NCI-H1417 (cell line): ENCODE results near the gene APOL4.
"Not testable (repeated sequence)": the region's sequence is repeated elsewhere in the genome, so short reads cannot be mapped to it uniquely, and the experiment has no call there.

Source experiments
- DNase-seq, 3 experiments: peaks; one replicate each; lab custom pipeline; 2025; lab: John Stamatoyannopoulos, UW

APOL4 gene

DNA sequence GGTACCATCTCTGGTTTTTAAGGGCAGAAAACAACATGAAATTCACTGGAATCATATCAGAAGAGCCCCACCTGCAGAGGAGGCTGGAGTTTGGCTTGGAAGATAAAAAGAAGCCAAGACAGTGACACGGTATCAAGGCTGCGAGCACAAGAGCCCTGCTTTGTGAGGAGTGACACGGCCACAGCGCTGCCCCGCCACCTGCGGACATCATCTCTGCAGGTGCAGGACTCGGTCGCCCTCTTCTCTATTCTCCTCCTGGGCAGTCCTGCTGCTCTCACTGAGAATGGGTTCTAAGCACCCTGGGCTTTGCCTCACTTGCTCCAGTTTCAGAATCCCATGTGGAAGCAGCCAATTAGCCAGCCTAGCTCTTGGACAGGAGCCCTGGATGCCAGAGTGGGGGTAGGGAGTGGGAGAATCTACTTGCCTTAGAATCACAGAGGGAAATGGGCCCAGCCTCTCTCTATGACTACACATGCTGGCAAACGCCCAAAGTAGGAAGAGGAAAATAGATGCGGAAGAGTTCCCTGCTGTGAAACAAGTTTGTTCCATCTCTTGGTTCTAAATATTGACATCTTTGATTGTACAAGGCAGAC lies 17.1 kb downstream of the APOL4 start:
- DNase-seq = peak in 2 of 3 experiments; percentile 30 to 62

DNA sequence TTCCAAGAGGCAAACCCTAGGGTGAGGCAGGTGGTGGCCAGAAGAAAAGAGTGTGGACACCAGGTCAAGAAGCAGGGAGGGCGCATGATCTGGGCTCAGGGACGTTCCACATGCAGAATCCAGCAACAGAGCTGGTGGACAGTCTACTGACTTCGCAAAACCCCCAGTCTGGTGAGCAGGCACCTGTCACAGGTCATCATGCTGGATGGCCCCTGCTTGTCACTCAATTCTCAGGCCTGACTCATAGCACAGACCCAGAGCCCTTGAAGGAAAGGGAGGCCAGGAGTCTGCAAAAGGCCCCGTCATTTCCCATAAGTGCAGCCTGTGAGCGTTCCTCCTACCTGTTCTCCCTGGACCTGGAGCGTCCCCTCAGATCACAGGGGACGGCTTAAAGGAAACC lies 18.2 kb downstream of the APOL4 start:
- DNase-seq = no peak

DNA sequence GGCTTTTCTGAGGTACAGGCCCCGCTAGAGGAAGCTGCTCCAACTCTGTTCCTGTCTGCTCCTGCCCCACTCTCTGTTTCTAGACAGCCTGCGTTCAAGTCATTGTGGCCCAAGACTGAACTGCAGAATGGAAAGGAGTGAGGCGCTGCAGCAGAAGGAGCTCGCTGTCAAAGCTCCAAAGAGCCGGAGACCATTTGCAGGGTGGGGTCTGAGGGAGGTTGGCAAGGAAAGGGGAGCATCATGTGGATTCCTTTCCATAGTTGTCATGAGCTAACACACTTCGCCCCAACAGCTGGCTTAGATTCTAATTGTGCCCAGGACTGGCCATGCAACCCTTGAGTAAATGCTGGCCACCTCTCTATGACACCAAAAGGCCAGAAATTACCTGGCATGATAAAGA lies 18.8 kb downstream of the APOL4 start:
- DNase-seq = no peak

DNA sequence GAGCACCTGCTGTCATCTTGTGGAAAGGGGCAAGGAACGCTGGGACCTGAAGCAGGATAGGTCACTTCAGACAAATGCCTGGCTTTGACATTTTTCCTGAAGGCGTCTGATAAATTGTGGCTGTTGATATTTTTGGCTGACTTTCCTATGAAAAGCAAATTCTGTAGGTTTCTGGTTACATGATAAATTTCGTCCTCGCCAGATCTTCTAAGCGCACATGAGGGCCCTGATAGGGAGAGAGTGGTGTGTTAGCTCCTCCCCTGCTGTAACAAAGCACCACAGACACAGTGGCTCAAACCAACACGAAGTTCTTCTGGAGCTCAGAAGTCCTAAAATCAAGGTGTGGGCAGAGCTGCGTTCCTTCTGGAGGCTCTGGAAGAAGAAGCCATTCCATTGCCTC lies 19.6 kb downstream of the APOL4 start:
- no peak for DNase-seq

DNA sequence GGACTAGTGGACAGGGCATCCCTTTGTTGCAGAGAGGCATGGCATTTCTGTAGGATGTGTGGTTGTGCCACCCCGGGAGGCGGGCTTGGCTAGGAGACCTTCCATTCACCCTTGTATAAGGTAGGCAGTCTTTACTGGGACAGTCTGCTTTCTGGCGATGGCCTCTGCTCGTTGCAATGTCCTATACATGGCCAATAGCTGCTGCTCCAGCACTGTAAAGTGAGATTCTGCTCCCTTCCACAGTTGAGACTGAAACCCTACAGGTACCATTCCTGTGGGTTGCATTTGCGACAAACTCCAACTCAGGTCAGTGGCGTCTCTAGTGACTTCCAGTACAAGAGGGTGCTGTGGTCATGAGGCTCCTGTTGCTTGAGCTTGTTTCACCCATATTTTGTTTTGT lies 20.7 kb downstream of the APOL4 start:
- no peak for DNase-seq

DNA sequence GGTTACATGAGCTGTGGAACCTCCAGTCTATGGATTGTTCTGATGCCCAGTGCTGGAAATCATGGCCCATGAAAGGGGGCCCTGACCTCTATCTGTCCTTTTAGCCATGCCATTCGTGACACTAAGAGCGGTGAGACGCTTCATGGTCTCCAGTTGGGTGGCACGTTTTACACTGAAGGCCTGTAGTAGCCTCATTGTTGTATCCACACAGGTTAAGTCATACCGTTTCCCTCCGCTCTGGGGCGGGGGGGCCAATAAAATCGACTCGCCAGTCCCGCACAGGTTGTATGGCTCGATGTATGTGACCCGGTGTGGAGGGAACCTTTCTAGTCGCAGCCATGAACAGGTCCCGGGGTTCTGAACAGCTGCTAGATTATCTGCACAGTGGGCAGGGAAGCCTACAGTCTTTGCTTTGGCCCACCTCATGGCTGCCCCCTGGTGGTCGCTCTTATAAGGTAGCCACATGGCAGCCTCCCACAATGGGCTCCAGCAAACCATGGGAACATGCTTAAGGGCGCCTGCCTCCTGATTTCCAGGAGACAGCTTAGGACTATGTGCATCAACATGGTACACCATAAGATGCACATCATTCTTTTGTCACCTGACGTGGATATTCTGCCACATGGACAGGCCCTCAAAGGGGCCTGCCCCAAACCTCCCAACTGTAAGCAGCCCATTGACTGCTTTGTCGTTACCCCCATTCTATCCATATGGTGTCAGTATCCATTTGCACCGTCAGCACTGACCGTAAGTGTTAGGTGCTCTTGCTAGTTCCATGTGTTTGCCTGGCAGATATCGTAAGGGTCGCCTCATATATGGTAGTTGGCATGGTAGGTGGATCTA lies 21.4 kb downstream of the APOL4 start:
- DNase-seq = peak; percentile 12 to 34 (median 27)

DNA sequence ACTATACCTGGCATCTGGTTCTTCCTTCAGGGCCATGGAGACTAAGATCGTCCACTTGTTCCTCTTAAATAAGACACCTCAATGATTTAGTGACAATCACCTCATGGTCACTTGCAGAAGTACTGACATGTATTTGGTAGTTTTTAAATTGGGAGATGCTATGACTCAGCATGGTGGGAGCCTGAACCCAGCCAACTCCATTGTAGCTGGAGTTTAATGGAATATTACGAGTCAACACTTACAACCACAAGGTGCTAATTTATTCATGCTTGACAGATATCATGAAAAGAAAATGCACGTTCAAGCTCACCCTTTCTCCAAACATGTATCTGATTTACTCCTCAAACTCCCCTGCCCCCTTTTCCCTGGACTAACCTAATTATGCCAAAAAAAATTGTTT lies 24.4 kb downstream of the APOL4 start:
- DNase-seq = no peak

DNA sequence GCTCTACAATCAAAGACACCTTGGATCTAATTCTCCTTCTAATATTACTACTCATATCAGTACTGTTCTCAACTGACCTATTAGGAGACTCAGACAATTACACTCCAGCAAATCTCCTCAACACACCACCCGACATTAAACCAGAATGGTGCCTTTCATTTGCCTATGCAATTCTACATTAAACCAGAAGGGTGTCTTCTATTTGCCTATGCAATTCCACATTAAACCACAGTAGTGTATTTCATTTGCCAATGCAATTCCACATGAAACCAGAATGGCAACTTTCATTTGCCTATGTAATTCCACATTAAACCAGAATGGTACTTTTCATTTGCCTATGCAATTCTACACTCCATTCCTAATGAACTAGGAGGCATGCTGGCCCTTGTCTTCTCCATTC lies 25.7 kb downstream of the APOL4 start:
- DNase-seq = no peak

DNA sequence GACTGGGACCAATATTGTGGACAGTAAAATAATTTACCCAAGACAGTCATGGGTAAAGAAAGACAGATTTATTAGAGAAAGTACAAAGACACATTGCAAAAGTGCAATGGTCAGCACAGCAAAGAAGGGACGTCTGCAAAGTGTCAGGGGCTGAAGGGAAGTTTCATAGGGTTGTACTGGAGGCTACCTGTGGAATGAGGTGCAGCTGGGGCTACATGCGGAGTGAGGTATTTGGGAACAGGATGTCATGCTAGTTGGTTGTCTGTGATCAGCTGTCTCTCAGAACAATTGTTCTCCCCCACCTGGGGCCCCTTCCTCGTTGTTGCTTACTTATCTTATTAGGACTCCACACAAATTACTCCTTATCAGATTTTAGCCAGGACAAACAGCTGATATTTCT lies 29.7 kb downstream of the APOL4 start:
- DNase-seq = no peak

DNA sequence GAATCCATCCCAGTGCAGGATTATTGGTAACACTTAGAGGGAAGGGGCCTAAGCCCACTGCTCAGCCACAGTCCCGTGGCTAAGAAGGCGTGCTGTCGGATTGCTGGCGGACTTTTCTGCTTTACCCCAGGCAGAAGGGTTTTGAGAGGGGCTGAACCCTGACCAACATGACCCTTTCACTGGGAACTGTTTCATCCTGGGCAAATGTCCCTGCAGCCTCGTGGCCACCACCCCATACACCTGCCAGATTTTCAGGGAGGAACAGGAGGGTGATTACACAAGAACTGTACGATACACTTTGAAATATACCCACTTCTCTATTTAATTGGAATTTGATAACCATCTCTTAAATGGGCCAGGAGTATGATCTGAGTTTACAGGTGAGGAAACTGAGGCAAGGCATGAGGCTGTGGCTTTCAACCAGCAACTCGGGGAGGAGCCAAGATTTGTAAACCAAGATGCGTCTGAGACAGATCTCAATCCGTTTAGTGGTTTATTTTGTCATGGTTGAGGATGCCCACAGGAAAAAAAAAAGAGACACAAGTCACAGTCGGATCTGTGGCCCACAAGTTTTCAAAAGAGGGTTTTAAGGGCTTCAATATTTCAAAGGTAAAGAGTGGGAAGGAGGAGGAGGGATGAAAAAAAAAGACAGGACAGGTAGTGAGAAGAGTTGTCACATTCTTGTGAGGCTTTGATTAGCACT lies 34.9 kb downstream of the APOL4 start:
- DNase-seq = no peak

DNA sequence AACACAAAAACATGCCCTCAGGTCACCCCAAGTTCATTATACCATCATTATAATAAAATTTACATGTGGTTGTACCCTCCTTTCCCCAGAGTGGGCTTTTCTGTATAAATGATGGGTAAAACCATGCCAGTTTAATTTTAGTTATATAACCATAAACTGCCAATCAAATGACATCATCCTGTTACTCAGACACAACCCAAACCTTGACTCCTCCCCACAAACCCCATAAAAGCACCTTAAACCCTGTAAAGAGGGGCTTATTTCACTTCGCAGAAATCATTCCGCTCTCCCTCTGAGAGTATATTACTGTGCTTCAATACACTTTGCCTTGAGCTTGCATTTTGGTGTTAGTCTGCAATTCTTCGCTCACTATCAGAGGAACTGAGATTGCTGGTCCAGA lies 35.5 kb downstream of the APOL4 start:
- no peak for DNase-seq

DNA sequence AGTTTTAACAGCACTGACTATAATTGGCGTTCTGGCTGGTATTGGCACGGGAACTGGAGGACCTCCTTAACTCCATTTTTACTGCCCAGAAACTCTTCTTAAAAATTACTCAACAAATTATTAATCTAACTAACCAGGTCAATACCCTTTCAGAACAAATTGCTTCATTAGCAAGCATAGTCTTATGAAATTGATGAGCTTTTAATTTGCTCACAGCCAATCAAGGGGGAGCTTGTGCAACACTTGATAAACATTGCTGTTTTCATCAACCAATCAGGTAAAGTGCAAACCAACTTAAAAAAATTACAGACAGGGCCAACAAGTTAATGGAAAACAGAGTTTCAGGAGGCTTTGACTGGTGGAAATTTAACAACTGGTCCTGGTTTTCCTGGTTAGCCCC lies 36.5 kb downstream of the APOL4 start:
- no peak for DNase-seq

DNA sequence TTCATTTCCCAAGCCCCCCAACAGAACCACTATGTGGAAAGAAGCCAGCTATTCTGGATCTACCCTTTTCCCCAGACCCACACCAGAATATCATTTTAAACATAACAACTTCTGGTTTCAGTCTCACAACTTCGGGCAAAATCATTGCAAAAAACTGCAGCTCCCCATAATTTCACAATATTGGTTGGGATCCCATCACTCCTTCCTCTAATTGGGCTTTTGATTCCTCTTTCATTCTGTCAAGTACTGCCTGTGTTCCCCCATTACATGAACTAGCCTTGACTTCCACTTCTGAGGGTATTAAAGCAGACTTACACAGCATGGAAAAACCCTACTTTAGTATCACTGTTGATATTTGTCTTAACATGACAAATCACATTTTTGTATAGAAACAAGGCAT lies 37.0 kb downstream of the APOL4 start:
- no peak for DNase-seq

DNA sequence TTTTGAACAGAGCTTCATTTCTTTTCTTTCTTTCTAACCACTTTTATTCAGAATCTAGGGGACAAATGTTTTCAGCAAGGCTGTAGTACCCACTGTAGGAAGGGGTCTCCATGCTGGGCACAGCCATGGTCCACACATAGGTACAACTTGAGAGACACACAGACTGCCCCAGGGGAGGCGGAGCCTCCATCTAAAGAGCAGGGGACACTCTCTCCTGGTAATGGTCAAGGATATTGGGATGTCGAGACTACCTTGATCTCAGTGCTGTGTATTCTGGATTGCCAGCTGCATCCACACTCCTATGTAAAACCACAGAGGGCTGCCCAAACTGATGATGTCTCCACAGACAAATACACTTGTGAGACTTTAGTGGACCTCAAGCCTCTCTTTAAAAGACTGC lies 38.1 kb downstream of the APOL4 start:
- no peak for DNase-seq

DNA sequence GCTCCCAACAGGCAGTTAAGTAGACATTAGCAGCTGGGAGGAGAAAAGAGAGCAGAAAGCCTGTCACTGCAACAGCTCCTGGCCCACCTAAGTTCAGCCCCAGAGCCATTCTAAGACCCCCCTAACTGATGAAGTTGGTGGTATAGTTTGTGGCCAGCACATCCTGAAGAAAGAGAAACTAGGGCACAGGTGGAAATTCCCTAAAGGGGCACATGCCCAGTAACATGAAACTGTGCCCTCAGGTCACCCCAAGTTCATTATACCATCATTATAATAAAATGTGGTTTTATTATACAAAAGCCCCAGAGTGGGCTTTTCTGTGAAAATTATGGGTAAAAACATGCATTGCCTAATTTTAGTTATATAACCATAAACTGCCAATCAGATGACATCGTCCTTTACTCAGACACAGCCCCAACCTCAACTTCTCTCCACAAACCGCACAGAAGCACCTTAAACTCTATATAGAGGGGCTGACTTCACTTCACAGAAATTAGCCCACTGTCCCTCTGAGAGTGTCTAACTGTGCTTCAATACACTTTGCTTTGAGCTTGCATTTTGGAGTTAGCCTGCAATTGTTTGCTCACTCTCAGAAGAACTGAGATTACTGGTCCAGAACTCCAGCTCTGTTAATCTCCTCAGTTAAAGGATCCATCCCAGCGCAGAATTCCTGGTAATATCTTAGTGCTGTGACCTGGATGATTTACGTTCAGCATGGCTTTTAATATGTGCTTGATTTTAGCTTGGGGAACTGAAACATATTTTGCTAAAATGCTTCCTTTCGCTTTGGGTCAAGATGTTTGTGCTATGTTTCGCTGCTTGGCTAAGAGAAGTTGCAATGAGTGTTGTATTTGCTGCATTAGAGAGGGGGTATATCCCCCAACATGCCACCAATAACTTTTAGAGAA lies 39.2 kb downstream of the APOL4 start:
- DNase-seq = no peak

DNA sequence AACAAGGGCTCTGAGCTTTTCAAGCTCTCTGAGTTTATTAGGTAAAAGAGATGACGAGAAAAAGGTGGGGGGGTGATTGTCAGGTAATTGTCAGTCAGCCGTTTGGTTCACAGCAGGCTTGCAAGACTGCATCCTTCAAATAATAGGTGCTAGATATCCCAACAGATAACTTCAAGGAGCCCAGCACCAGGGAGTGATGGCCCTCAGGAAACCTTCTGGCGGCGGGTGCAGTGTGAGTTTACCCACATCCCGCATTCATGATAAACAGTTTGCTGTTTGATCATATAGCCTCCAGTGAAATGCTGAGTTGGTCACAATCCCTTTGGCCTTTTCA lies 39.8 kb downstream of the APOL4 start:
- DNase-seq = not testable (repeated sequence)

DNA sequence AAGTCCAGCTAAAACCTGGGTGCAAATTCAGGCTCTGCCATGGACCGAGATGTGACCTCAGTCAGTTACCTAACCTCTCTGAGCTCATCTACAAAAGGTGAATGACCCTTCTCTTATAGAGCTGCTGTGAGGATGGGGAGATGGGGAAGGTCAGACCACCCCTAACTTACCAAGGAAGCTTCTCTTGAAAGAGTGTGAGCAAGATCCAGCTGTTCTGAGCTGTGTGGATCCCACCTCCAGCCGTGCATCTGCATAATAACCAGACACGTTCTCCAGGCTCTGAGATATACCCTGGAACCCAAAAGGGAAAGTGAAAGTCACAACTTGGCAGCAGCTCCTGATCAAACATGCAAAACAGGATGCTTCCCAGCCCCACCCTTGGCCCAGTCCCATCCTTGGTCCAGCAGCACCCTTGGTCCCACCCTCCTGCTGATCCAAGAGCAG lies 41.1 kb downstream of the APOL4 start, which contains the start of gene APOL3:
APOL3 (minus strand) TSS at position 257 of the 444 bp plus-strand sequence. CDS start 11,700 bp downstream, outside the sequence.
- DNase-seq = no peak

DNA sequence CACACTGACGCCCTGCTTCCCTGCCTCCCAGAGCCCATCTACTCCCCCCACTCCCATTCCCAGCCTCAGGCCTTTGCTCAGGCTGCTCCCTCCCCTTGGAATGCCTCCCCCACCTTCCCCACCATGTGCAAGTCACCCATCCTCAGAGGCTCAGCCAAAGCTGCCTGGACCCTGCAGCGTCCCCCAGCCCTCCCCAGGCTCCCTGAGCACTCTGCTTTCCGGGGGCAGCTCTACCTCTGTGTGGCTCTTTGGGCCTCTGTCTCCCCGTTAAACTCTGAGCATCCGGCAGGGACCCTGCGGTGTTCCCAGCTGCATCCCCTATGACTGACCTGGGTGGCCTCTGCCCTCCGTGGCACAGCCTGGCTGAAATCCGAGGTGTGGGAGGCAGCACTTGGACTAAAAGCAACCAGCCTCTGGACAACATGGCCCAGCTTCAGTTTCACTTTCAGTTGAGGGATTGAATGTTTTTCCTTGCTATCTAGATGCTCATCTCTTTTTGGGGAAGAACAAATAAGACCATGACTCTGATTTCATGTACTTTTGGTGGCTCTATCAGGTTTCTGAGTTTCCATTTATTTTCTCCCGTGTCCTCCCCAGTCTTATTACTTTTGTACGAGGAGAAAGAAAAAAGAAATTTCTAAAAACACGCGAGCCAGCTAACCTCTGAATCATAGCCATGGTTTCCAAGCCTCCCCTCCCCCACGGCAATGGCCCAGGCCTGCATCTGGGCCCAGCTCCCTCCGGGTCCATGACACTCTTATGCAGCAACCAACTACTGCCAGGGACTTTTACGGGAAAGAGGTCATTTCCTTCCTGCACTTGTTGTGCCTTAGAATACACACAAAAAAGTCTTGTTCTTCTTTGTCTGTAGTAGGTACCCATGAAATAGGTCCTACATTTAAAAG lies 44.8 kb downstream of the APOL4 start:
- no peak for DNase-seq

DNA sequence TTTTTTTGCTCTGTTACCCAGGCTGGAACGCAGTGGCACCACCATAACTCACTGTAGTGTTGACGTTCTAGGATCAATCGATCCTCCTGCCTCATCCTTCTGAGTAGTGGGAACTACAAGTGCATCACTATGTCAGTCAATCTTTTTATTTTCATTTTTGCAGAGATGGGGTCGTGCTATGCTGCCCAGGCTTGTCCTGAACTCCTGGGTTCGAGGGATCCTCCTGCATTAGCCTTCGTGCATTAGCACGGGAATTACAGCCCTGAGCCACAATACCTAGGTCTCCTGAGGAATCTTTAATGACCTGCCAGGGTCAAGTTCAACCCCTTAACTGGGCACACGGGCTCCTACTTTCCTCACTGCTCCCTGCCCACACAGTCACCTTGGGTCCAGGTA lies 45.5 kb downstream of the APOL4 start:
- no peak for DNase-seq

DNA sequence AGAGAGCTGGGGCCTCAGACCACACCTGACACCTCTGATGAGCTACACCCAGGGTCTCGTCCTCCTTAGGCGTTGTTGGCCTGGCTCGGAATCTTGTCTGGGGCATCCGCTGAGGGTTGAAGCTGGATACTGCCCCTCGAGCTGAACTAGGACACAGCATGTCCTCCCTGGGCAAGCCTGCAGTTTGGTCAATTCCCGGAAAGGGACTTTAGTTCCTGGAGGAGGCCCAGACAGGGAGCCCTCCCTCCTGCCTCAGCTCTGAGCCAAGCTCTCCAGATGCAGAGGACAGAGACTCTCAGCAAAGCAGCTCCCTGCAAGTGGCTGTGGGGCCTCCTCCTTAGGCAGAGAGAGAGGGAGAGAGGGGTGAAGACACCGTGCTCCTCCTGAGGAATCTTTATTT lies 45.9 kb downstream of the APOL4 start:
- DNase-seq = no peak

DNA sequence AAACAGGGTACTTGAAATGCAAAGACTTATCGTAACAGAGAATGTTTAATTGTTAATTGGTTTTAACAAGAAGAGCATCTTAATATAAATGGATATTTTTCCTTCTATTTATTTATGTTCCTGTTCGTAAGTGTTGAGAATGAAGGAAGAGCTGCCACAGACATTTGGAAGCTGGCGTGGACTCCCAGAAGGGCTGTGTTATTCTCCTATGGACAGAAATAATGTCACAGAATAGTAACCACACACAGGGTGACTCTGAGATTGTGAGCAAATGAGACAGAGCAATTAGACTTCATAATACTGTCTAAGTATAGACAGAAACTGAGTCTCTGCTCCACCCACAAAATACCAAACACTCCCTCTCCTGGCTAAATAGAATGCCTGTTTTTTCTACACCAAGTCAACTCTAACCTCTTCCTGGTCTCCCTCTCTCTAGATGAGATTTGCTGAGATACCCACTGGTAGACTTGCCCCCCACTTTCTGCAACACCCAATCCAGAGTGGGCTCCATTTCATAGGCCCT lies 47.1 kb downstream of the APOL4 start:
- DNase-seq = no peak
